Natural killer cell (primary cell): ENCODE data around the gene C17orf67. TPM values are rescaled to one million over a fixed set of nuclear protein-coding genes. Genes with fewer than 3 reads are reported as not detected.

Experiments
- ATAC-seq, 3 donors: fragments of 150-1000 bp in 2 of 3; fragments of 200-7000 bp in 1 of 3; cut with Tn5 transposase; 1 replicate in 1 of 3; 2 replicates in 2 of 3; pipeline ENCODE4 v1.10.0; 2021; ENCODE audit warnings: mild to moderate bottlenecking in 2 of 3, moderate library complexity in 2 of 3
- DNase-seq, 2 donors: peaks; one replicate each; pipeline versions ENCODE4 v3.0.0 to v3.0.0-alpha.2; 2013 to 2021; ENCODE audit warnings: mixed read lengths in 1 of 2
- H3K27ac ChIP-seq: one replicate; pipeline ENCODE4 v1.5.1; 2013; ENCODE audit warnings: mild to moderate bottlenecking, low read length
- H3K27me3 ChIP-seq: one replicate; pipeline ENCODE4 v1.6.1; 2013; ENCODE audit warnings: low read length; ENCODE audit not compliant: control insufficient read depth, insufficient read depth
- H3K36me3 ChIP-seq: one replicate; pipeline ENCODE4 v1.6.1; 2013; ENCODE audit warnings: low read length; ENCODE audit not compliant: control insufficient read depth, insufficient read depth
- H3K4me1 ChIP-seq: one replicate; pipeline ENCODE4 v1.6.1; 2013; ENCODE audit warnings: low read length; ENCODE audit not compliant: control insufficient read depth, insufficient read depth
- H3K4me3 ChIP-seq: one replicate; pipeline ENCODE4 v1.5.1; 2013; ENCODE audit warnings: low read length
- H3K9me3 ChIP-seq: one replicate; pipeline ENCODE4 v1.6.1; 2013; ENCODE audit warnings: low read length; ENCODE audit not compliant: control insufficient read depth, insufficient read depth
- H3K27ac Mint-ChIP-seq, 2 donors: one replicate each; pipeline ENCODE4 v1.8.0; 2022; ENCODE audit warnings: mild to moderate bottlenecking in 2 of 2, mixed read lengths in 2 of 2, moderate library complexity in 1 of 2
- H3K27me3 Mint-ChIP-seq, 2 donors: one replicate each; pipeline ENCODE4 v1.8.0; 2022; ENCODE audit warnings: low read depth in 2 of 2, mixed read lengths in 2 of 2
- H3K36me3 Mint-ChIP-seq: one replicate; pipeline ENCODE4 v1.8.0; 2022; ENCODE audit warnings: mixed read lengths
- H3K4me1 Mint-ChIP-seq, 2 donors: one replicate each; pipeline ENCODE4 v1.8.0; 2022; ENCODE audit warnings: mixed read lengths in 2 of 2
- H3K4me3 Mint-ChIP-seq: one replicate; pipeline ENCODE4 v1.8.0; 2022; ENCODE audit warnings: mild to moderate bottlenecking, moderate library complexity, mixed read lengths
- H3K9me3 Mint-ChIP-seq, 2 donors: one replicate each; pipeline ENCODE4 v1.8.0; 2022; ENCODE audit warnings: mixed read lengths in 2 of 2
- CTCF ChIP-seq: fragments of 200-600 bp; IDR thresholded peaks from one replicate; pipeline ENCODE4 v1.8.0; 2022; ENCODE audit warnings: antibody characterized with exemption
- WGBS: methylation state at CpG from one replicate; pipeline ENCODE4 v1.1.7; 2013; ENCODE audit warnings: missing lambda C conversion rate; ENCODE audit not compliant: insufficient coverage; 5-methylcytosine and 5-hydroxymethylcytosine counted together
- intact Hi-C: fragments of 100-400 bp; cut with micrococcal nuclease; formaldehyde crosslinking; loops from one replicate; pipeline ENCODE4 v1.14.2; 2022
- total RNA-seq, 4 donors: library from RNA; stranded (reverse); fragments of 120-200 nt in 1 of 4; gene quantifications; one replicate each; pipeline versions ENCODE4 v1.2.3 to v1.2.4, GENCODE V29; 2013 to 2022

C17orf67 gene
- total RNA-seq, 3 donors from 2014 or later (not counting 1 experiment from before 2014, with no cell fraction given), result 3.4 to 4.8 (median 3.5) TPM

- intact Hi-C loops, result no loop called here
- Histone ChIP-seq H3K27ac (no peak overlapping the region), H3K27me3 (no peaks in the 10 kb centered on the region), H3K9me3 (no peaks in the 10 kb centered on the region), H3K36me3 (peaks cover 25% of the 10 kb centered on the region), H3K4me1 (no peaks in the 10 kb centered on the region), H3K4me3 (no peak overlapping the region)
- Mint-ChIP-seq H3K27me3 (no peaks in the 10 kb centered on the region), H3K36me3 (peaks cover 21% of the 10 kb centered on the region), H3K9me3 (no peaks in the 10 kb centered on the region), H3K4me3 (no peak overlapping the region), H3K4me1 (peaks cover 0 to 5% of the 10 kb centered on the region in 2 donors), H3K27ac (no peak overlapping the region)
- WGBS, result 89% methylated on average over 2 of the region's 2 CpGs
- ATAC-seq (no peak), DNase-seq (no peak)
- TF ChIP-seq CTCF, result no peak
Measured at GRCh38 chr17:56850591-56850990, 16.9 kb upstream of the C17orf67 start.

GRCh38 chr17:56849131-56849530, 15.4 kb upstream of the C17orf67 start:
- Mint-ChIP-seq H3K9me3 (no peaks in the 10 kb centered on the region), H3K4me3 (no peak overlapping the region), H3K4me1 (peaks cover 0 to 5% of the 10 kb centered on the region in 2 donors), H3K27ac (no peak overlapping the region), H3K36me3 (peaks cover 21% of the 10 kb centered on the region), H3K27me3 (no peaks in the 10 kb centered on the region)
- DNase-seq (no peak), ATAC-seq (no peak)
- intact Hi-C loops, result no loop called here
- Histone ChIP-seq H3K4me3 (no peak overlapping the region), H3K27ac (no peak overlapping the region), H3K27me3 (no peaks in the 10 kb centered on the region), H3K9me3 (no peaks in the 10 kb centered on the region), H3K36me3 (peaks cover 26% of the 10 kb centered on the region), H3K4me1 (no peaks in the 10 kb centered on the region)
- no peak for TF ChIP-seq CTCF
- WGBS, result 67% methylated on average over 2 of the region's 3 CpGs

GRCh38 chr17:56847106-56847505, 13.4 kb upstream of the C17orf67 start:
- Mint-ChIP-seq H3K27ac (no peak overlapping the region), H3K4me1 (no peaks in the 10 kb centered on the region), H3K27me3 (no peaks in the 10 kb centered on the region), H3K9me3 (no peaks in the 10 kb centered on the region), H3K36me3 (peaks cover 21% of the 10 kb centered on the region), H3K4me3 (no peak overlapping the region)
- Histone ChIP-seq H3K4me1 (no peaks in the 10 kb centered on the region), H3K36me3 (peaks cover 28% of the 10 kb centered on the region), H3K9me3 (no peaks in the 10 kb centered on the region), H3K27ac (no peak overlapping the region), H3K4me3 (no peak overlapping the region), H3K27me3 (no peaks in the 10 kb centered on the region)
- DNase-seq, result no peak
- intact Hi-C loops, result no loop called here
- no peak for ATAC-seq
- no peak for TF ChIP-seq CTCF
- 82% methylated on average over 2 of the region's 4 CpGs for WGBS

GRCh38 chr17:56845934-56846333, 12.2 kb upstream of the C17orf67 start:
- H3K27me3 ChIP-seq, result no peaks in the 10 kb centered on the region
- Mint-ChIP-seq H3K4me1 (no peaks in the 10 kb centered on the region), H3K27ac (no peak overlapping the region), H3K27me3 (no peaks in the 10 kb centered on the region), H3K4me3 (no peak overlapping the region), H3K36me3 (peaks cover 15% of the 10 kb centered on the region), H3K9me3 (no peaks in the 10 kb centered on the region)
- TF ChIP-seq CTCF, result no peak
- DNase-seq, result no peak
- intact Hi-C loops, result no loop called here
- H3K9me3 ChIP-seq, result no peaks in the 10 kb centered on the region
- H3K36me3 ChIP-seq, result peaks cover 21% of the 10 kb centered on the region
- ATAC-seq, result no peak
- no CpG with 5 or more reads among the region's 1 CpG for WGBS
- no peak overlapping the region for H3K4me3 ChIP-seq
- no peak overlapping the region for H3K27ac ChIP-seq
- no peaks in the 10 kb centered on the region for H3K4me1 ChIP-seq
